Ovary (tissue), 3 donors: ENCODE data around the gene PPP1R13L.

ENCODE experiments used
- POLR2A ChIP-seq: fragments of 450-650 bp; IDR thresholded peaks from one replicate; pipeline ENCODE4 v1.6.1; 2017; ENCODE audit warnings: antibody characterized with exemption, mild to moderate bottlenecking, moderate library complexity
- TF ChIP-seq, protein P1 (sequence below), 3 donors: fragments of 450-650 bp in 2 of 3; fragments of 200-600 bp in 1 of 3; IDR thresholded peaks; one replicate each; pipeline versions ENCODE4 v1.5.1 to v1.8.0; 2016 to 2022; ENCODE audit warnings: antibody characterized with exemption in 3 of 3, mild to moderate bottlenecking in 1 of 3
- donor health status: DM: no; HTN: no; CAD: no.

DNA sequence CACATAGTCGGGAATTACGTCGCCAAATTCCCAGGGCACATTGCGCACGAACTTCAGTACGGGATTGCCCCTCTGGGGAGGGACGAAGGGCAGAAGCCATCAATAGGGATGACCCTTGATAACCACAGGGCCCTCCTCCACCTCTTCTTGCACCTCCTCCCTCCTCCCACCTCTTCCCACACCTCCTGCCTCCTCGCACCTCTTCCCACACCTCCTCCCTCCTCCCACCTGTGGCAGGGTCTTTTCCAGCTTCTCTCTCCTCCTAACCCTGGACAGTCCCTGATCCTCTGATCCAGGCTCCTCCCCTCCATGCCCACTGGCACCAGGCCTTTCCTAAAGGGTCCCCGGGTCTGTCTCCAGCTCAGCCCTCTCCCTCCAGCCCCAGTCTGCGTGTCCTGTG is 15.5 kb upstream of the PPP1R13L start:
- TF ChIP-seq, protein P1, sequence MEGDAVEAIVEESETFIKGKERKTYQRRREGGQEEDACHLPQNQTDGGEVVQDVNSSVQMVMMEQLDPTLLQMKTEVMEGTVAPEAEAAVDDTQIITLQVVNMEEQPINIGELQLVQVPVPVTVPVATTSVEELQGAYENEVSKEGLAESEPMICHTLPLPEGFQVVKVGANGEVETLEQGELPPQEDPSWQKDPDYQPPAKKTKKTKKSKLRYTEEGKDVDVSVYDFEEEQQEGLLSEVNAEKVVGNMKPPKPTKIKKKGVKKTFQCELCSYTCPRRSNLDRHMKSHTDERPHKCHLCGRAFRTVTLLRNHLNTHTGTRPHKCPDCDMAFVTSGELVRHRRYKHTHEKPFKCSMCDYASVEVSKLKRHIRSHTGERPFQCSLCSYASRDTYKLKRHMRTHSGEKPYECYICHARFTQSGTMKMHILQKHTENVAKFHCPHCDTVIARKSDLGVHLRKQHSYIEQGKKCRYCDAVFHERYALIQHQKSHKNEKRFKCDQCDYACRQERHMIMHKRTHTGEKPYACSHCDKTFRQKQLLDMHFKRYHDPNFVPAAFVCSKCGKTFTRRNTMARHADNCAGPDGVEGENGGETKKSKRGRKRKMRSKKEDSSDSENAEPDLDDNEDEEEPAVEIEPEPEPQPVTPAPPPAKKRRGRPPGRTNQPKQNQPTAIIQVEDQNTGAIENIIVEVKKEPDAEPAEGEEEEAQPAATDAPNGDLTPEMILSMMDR (IDR thresholded peaks at IDR 0.05) = no peak
- no peak for TF ChIP-seq POLR2A
